HepG2 (cell line): ENCODE results near the gene GUCA1A. TPM values are rescaled to one million over a fixed set of nuclear protein-coding genes. Genes with fewer than 3 reads are reported as not detected.

Experiments
- BHLHE40 ChIP-seq: IDR thresholded peaks from 2 replicates; pipeline ENCODE4 v1.6.1; 2011; ENCODE audit warnings: low read length, improper control_type of control experiment
- HNRNPK ChIP-seq: fragments of 200-400 bp; formaldehyde crosslinking; IDR thresholded peaks from 2 replicates; pipeline ENCODE4 v1.6.1; 2018; ENCODE audit warnings: low read length, low read depth, moderate library complexity, mild to moderate bottlenecking; ENCODE audit not compliant: poor library complexity, severe bottlenecking
- KDM4B ChIP-seq: sonication (generic); formaldehyde crosslinking; IDR thresholded peaks from 2 replicates; pipeline ENCODE4 v1.4.0; 2020; ENCODE audit warnings: missing genetic modification reagents
- MBD4 ChIP-seq: IDR thresholded peaks from 2 replicates; pipeline ENCODE4 v1.6.1; 2012; ENCODE audit warnings: low read length, inconsistent platforms, borderline replicate concordance
- ONECUT2 ChIP-seq: sonication (generic); formaldehyde crosslinking; IDR thresholded peaks from 2 replicates; pipeline ENCODE4 v1.4.0; 2020; ENCODE audit warnings: missing genetic modification reagents
- POLR2G ChIP-seq: fragments of 200-400 bp; formaldehyde crosslinking; IDR thresholded peaks from 2 replicates; pipeline ENCODE4 v1.6.1; 2018; ENCODE audit warnings: mild to moderate bottlenecking, low read depth, low read length, moderate library complexity
- SNAPC4 ChIP-seq: sonication (generic); formaldehyde crosslinking; IDR thresholded peaks from 2 replicates; pipeline ENCODE4 v1.4.0; 2020; ENCODE audit warnings: mild to moderate bottlenecking, missing genetic modification reagents
- ZNF275 ChIP-seq: sonication (generic); formaldehyde crosslinking; IDR thresholded peaks from 2 replicates; pipeline ENCODE4 v1.8.0; 2022; ENCODE audit warnings: missing genetic modification reagents, mild to moderate bottlenecking, inconsistent platforms, borderline replicate concordance
- ZNF552 ChIP-seq: sonication (generic); formaldehyde crosslinking; IDR thresholded peaks from 2 replicates; pipeline ENCODE4 v1.9.0; 2022; ENCODE audit warnings: missing genetic modification reagents, mild to moderate bottlenecking, borderline replicate concordance
- ZNF615 ChIP-seq: sonication (generic); formaldehyde crosslinking; IDR thresholded peaks from 2 replicates; pipeline ENCODE4 v1.5.0; 2020; ENCODE audit warnings: mild to moderate bottlenecking, missing genetic modification reagents, borderline replicate concordance
- ZNF709 ChIP-seq: sonication (generic); formaldehyde crosslinking; IDR thresholded peaks from 2 replicates; pipeline ENCODE4 v1.5.0; 2020; ENCODE audit warnings: mild to moderate bottlenecking, missing genetic modification reagents
- ZNF766 ChIP-seq: sonication (generic); formaldehyde crosslinking; IDR thresholded peaks from 2 replicates; pipeline ENCODE4 v1.5.0; 2020; ENCODE audit warnings: missing genetic modification reagents, borderline replicate concordance
- ZNF839 ChIP-seq: sonication (generic); formaldehyde crosslinking; IDR thresholded peaks from 2 replicates; pipeline ENCODE4 v1.4.0; 2020; ENCODE audit warnings: missing genetic modification reagents, mild to moderate bottlenecking, borderline replicate concordance
- polyA plus RNA-seq, 8 experiments: library from polyadenylated mRNA; depleted of rRNA in 3 of 8; stranded (reverse) in 7 of 8; unstranded in 1 of 8; fragments of >200 nt; fragmentation: Illumina TruSeq in 4 of 8; extraction: Trizol in 4 of 8; gene quantifications; 2 replicates each; pipeline versions ENCODE4 v1.2.1 to v1.2.3, GENCODE V29; 2011 to 2016; ENCODE audit warnings: low read depth in 4 of 8, missing spikeins in 1 of 8, mixed read lengths in 1 of 8; ENCODE audit not compliant: insufficient read depth in 1 of 8
- total RNA-seq, 5 experiments: library from RNA; depleted of rRNA; stranded (reverse); fragments of >200 nt; fragmentation: Illumina TruSeq; extraction: Trizol; gene quantifications; 2 replicates each; pipeline ENCODE4 v1.2.3, GENCODE V29; 2016; ENCODE audit warnings: low read depth in 1 of 5
- TF ChIP-seq, protein P1 (sequence below): sonication (generic); formaldehyde crosslinking; IDR thresholded peaks from 2 replicates; pipeline ENCODE4 v1.5.1; 2020; ENCODE audit warnings: mild to moderate bottlenecking, missing genetic modification reagents

Gene GUCA1A
- total and polyA plus RNA-seq, 2 of the 13 experiments (the other 11 are each of a cell fraction or from before 2014, with no cell fraction given) = not detected

DNA sequence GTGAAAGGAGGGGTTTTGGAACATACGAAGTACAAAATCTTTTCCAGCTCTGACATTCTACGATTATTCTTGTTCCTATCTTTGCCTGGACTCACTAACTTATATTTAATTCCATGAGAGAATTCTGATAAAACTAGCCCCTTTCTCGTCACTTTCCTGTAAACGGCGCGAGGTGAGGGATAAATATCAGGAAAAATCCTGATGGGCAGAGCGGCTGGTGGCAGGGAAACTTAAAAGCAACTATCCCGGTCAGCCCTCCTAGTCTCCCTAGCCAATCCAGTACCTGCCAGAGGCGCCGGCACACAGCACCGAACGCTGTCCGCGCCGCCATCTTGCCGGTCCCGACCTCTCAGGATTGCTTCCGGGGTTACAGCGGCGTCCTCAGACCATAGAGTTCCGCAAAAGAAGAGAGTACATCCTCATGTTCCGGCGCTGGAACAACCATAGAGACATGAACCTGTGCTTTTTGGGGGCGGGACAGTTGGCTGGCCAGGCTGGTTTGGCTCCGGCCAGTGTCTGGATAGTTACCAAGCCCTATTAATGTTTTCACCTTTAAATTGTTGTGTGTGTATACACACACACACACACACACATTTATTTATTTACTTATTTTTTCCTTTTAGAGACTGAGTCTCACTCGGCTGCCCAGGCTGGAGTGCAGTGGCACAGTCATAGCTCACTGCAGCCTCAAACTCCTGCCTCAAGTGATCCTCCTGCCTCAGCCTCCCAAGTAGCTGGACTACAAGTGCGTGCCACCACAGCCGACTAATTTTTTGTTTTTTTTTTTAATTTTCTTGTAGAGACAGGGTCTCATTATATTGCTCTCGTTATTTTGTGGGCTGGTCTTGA, 44.6 kb downstream of the GUCA1A start, which contains the start of gene MRPS10 (continued):
- peak; percentile 80 for TF ChIP-seq KDM4B (CRISPR knock-in tag)
- TF ChIP-seq, protein P1, sequence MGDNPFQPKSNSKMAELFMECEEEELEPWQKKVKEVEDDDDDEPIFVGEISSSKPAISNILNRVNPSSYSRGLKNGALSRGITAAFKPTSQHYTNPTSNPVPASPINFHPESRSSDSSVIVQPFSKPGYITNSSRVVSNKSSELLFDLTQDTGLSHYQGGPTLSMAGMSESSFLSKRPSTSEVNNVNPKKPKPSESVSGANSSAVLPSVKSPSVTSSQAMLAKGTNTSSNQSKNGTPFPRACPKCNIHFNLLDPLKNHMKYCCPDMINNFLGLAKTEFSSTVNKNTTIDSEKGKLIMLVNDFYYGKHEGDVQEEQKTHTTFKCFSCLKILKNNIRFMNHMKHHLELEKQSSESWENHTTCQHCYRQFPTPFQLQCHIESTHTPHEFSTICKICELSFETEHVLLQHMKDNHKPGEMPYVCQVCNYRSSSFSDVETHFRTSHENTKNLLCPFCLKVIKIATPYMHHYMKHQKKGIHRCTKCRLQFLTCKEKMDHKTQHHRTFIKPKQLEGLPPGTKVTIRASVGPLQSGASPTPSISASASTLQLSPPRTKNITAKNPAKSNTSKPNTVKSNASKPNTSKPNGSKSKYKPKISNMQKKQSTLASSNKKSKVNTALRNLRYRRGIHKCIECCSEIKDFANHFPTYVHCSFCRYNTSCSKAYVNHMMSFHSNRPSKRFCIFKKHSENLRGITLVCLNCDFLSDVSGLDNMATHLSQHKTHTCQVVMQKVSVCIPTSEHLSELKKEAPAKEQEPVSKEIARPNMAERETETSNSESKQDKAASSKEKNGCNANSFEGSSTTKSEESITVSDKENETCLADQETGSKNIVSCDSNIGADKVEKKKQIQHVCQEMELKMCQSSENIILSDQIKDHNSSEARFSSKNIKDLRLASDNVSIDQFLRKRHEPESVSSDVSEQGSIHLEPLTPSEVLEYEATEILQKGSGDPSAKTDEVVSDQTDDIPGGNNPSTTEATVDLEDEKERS (CRISPR knock-in tag) = peak; percentile 72
- peak; percentile 98 for TF ChIP-seq POLR2G
- TF ChIP-seq MBD4 = no peak
- peak; percentile 47; the same call in 1 of the 2 replicates for TF ChIP-seq ZNF275 (CRISPR knock-in tag)
- TF ChIP-seq ZNF839 = peak; percentile 43; the same call in 1 of the 2 replicates
- 0 out of 2 replicates have a peak, but pooled peaks have one; percentile 34 for TF ChIP-seq BHLHE40
- peak; percentile 90; the same call in 1 of the 2 replicates for TF ChIP-seq ZNF766 (CRISPR knock-in tag)
- TF ChIP-seq ZNF709 = peak; percentile 68; the same call in 1 of the 2 replicates
- no peak; the same call in 1 of the 2 replicates for TF ChIP-seq ONECUT2 (CRISPR knock-in tag)
- peak; percentile 67; the same call in 1 of the 2 replicates for TF ChIP-seq ZNF615 (CRISPR knock-in tag)
- TF ChIP-seq HNRNPK = no peak
- peak; percentile 92; the same call in 1 of the 2 replicates for TF ChIP-seq SNAPC4 (CRISPR knock-in tag)
- TF ChIP-seq ZNF552 (CRISPR knock-in tag) = peak; percentile 24; the same call in 1 of the 2 replicates
